HG03045 (cell line): ENCODE results near the gene CLSTN1.

Source experiments
- ATAC-seq: cut with Tn5 transposase; IDR thresholded peaks from one replicate; pipeline ENCODE4 v1.9.1; 2021; ENCODE audit warnings: mild to moderate bottlenecking, moderate library complexity; ENCODE audit not compliant: unreplicated experiment

CLSTN1 gene

DNA sequence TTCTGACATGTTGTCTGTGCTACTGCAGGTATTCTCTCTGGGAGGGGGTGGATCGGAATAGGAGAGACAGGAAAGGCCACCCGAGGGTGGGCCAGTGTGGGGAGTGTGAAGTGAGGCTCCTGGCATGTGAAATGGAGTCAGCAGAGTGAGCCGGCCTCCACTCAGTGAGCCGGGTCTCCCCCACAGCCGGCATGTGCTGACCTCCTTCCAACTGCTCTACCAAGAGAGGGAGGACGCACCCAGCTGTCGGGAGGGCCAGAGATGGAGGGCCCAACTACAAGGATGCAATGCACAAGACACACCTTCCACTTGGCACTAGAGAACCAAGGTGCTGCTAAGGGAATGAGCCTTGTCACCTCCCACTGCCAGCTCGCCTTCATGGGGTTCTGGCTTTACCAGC is 28.2 kb upstream of the CLSTN1 start:
- no peak for ATAC-seq

- no peak for ATAC-seq
Observed at GRCh38 chr1:9850442-9851162, 26.8 kb upstream of the CLSTN1 start.

- no peak for ATAC-seq
Observed at GRCh38 chr1:9849691-9850441, 26.1 kb upstream of the CLSTN1 start.

GRCh38 chr1:9848022-9848421 is 24.3 kb upstream of the CLSTN1 start:
- no peak for ATAC-seq

- ATAC-seq = no peak
Observed at GRCh38 chr1:9847269-9847668, 23.5 kb upstream of the CLSTN1 start.

- no peak for ATAC-seq
Observed at GRCh38 chr1:9846611-9847171, 22.9 kb upstream of the CLSTN1 start.

GRCh38 chr1:9845914-9846313 is 22.1 kb upstream of the CLSTN1 start:
- no peak for ATAC-seq

- no peak for ATAC-seq
Observed at GRCh38 chr1:9844756-9845155, 21.0 kb upstream of the CLSTN1 start.

DNA sequence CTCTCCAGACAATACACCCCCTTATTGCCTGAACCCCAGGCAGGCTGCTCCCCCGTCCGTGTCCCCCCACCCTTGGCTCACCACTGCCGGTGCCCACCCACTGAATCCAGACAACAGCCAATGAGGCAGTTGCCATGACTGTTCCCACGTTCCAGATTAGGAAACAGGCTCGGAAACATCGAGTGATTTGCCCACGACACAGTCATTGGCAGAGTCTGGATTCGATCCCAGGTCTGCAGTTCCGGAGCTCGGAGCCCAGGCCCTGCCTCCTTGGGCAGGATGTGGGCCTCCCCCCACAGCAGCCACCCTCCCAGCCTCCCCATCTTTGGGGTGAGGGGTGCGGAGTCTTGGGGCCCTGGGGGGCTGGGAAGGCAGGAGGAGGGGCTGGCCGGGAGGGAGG is 20.3 kb upstream of the CLSTN1 start:
- ATAC-seq = no peak

DNA sequence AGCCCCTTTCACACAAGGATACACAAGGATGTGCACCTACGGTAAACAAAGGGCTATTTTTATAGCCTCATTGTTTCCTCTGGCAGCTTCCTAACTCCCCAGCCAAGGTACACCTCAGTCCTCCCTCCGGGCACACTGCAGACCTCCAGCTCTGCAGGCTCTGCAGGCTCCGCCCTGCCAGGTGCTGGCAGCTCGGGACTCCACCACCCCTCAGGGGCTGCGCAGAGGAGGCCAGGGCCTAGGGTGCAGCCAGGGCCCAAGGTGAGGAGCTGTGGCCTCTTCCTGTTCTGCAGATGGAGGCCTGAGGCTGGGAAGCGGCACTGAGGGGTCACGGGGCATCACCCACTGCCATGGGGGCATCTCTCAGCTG is 19.8 kb upstream of the CLSTN1 start:
- no peak for ATAC-seq

DNA sequence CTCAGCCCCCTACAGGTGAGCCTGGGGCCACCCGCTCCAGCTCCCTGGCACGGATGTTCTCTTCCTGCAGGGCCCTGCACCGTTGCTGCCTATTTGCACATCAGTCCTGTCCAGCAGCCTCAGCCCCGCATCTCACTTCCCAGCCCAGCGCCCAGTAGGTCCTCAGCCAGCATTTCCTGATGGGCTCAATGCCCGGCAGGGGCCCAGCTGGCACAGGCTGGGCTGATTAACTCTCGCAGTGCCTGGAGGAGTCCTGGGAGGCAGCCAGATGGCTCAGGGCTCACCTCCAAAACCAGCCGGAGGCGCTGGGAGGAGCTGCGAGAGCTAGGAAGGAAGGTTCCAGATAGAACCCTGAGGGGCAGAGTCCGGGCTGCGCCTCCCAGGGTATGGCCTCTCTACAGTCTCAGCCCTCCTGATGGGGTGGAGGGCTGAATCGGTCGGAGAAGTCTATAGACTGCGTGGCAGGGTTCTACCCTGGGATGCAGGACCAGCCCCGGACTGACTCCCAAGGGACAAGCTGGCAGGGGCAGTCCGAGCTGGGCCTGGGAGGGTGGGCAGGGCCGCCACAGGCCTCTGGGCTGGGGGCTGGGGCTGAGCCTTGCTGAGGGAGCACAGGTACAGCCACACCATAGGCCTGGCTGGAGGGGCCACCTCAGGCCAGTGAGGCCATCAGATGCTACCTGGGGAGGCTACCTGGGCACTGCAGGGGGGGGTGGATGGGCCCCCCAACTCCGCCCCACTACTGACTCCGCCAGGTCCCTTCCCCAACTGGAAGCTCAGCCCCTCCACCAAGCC is 19.2 kb upstream of the CLSTN1 start:
- no peak for ATAC-seq

DNA sequence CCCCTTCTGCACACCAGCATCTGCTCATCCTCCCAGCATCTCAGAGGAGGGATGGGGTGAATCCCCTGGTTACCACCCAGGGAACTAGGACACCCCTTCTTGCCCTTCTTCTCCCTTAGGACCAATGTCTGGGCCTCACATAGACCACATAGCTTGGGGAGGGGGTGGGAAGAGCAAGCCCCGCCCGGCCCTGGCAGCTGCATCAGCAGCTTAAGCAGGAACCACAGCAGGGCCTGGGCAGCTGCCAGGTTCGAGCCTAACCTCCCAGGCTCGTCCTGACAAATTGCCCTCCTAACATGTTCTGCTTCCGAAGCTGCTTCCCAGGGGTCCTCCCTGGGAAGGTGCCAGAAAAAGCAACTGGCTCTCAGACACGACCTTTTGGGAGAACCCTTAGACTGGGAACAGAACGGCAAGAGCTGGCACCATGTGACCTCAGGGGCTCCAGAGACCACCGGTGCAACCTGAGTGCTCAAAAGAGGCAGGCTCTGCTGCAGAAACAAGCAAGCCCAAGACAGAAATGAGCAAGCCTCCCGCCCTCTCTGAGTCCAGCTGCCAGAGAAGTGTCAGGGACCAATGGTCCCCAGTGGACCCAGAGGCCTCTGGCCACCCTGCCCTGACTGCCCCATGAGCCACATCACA is 18.4 kb upstream of the CLSTN1 start:
- no peak for ATAC-seq

DNA sequence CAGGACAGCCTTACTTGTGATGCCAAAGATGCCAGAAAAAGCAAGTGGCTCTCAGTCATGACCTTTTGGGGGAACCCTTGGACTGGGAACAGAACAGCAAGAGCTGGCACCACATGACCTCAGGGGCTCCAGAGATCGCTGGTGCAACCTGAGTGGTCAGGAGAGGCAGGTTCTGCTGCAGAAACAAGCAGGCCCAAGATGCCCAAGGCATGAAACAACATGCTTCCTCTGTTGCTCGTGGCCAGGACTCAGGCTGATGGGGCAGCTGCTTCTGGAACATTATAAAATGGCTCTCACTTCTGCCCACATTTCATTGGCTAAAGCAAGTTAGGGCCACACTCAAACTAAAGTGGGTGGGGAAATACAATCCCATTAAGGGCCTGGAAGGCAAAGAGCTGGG is 17.7 kb upstream of the CLSTN1 start:
- ATAC-seq = no peak

DNA sequence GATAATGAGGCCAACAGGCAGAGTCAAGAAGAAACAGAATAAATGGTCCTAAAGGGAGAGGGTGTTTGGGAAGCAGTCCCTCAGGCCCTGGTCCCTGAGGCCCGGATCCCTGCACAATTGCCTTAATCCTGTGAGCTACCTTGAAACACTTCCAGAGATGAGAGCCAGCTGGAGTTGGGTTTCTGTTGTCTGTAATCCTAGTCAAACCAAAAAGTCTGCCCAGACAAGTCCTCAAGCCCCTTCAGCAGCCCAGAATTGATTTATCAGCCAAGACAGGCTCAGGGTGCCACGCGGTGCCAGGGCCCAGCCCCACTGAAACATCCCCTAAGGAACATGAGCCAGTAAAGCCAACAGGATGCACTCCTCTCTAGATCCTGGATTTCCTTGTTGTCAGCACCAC is 16.4 kb upstream of the CLSTN1 start:
- no peak for ATAC-seq

GRCh38 chr1:9838946-9839345 is 15.2 kb upstream of the CLSTN1 start:
- no peak for ATAC-seq

- no peak for ATAC-seq
Observed at GRCh38 chr1:9836632-9836960, 12.8 kb upstream of the CLSTN1 start.

- ATAC-seq = no peak
Observed at GRCh38 chr1:9835758-9836631, 12.2 kb upstream of the CLSTN1 start.

GRCh38 chr1:9835404-9835757 is 11.6 kb upstream of the CLSTN1 start:
- ATAC-seq = no peak

- ATAC-seq = no peak
Observed at GRCh38 chr1:9833632-9834031, 9.9 kb upstream of the CLSTN1 start.

- ATAC-seq = no peak
Observed at GRCh38 chr1:9827558-9828185, 3.9 kb upstream of the CLSTN1 start.
